ENCODE data around the gene BCAN.

DNA sequence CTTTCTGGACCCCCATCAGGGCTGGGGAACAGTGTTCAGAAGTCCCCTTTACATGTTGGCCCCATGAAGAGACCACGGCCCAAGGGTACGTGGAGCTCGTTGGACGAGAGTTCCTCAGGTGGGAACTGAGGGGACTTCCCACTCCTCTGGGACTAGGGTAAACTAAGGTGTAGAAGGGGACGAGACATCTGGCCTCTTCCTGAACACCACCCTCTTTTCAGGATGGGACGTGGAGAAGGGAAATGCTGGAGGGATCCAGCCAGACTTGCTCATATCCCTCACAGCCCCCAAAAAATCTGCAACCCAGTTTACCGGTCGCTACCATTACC lies 48.3 kb upstream of the BCAN start:
- TF ChIP-seq EZH2 (IDR thresholded peaks at IDR 0.05; ENCODE audit: low read depth, low read length, severe bottlenecking): no peak
- TF ChIP-seq POLR2A (IDR thresholded peaks at IDR 0.05; ENCODE audit: control extremely low read depth in 1 of 2, low read depth in 2 of 2, low read length in 2 of 2): no peak
- no peak for TF ChIP-seq JUND (IDR thresholded peaks at IDR 0.05; ENCODE audit: low read length)
- no peak for TF ChIP-seq ZNF274 (IDR thresholded peaks at IDR 0.05; ENCODE audit: borderline replicate concordance, extremely low read depth, low read length)
- TF ChIP-seq, protein P1, sequence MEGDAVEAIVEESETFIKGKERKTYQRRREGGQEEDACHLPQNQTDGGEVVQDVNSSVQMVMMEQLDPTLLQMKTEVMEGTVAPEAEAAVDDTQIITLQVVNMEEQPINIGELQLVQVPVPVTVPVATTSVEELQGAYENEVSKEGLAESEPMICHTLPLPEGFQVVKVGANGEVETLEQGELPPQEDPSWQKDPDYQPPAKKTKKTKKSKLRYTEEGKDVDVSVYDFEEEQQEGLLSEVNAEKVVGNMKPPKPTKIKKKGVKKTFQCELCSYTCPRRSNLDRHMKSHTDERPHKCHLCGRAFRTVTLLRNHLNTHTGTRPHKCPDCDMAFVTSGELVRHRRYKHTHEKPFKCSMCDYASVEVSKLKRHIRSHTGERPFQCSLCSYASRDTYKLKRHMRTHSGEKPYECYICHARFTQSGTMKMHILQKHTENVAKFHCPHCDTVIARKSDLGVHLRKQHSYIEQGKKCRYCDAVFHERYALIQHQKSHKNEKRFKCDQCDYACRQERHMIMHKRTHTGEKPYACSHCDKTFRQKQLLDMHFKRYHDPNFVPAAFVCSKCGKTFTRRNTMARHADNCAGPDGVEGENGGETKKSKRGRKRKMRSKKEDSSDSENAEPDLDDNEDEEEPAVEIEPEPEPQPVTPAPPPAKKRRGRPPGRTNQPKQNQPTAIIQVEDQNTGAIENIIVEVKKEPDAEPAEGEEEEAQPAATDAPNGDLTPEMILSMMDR (IDR thresholded peaks at IDR 0.05; ENCODE audit: control extremely low read depth in 1 of 3, insufficient read depth in 1 of 3, low read depth in 1 of 3, low read length in 3 of 3): no peak
- TF ChIP-seq YY1 (IDR thresholded peaks at IDR 0.05; ENCODE audit: low read depth, low read length): no peak
- TF ChIP-seq SUZ12 (IDR thresholded peaks at IDR 0.05; ENCODE audit: low read length): no peak
- no peak for TF ChIP-seq GABPA (IDR thresholded peaks at IDR 0.05; ENCODE audit: borderline replicate concordance, insufficient read depth, low read length)
- no peak for TF ChIP-seq RAD21 (IDR thresholded peaks at IDR 0.05 in 1 of 2, conservative IDR thresholded peaks at IDR 0.05 in 1 of 2; ENCODE audit: low read depth in 2 of 2, low read length in 2 of 2)
- TF ChIP-seq CHD2 (IDR thresholded peaks at IDR 0.05; ENCODE audit: low read length): no peak
- TF ChIP-seq CREB1 (IDR thresholded peaks at IDR 0.05): no peak
- TF ChIP-seq, protein P2, sequence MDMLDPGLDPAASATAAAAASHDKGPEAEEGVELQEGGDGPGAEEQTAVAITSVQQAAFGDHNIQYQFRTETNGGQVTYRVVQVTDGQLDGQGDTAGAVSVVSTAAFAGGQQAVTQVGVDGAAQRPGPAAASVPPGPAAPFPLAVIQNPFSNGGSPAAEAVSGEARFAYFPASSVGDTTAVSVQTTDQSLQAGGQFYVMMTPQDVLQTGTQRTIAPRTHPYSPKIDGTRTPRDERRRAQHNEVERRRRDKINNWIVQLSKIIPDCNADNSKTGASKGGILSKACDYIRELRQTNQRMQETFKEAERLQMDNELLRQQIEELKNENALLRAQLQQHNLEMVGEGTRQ (IDR thresholded peaks at IDR 0.05; ENCODE audit: low read length): no peak
- TF ChIP-seq NANOG (IDR thresholded peaks at IDR 0.05; ENCODE audit: insufficient read depth, low read depth, low read length, poor library complexity, severe bottlenecking): no peak
- no peak for TF ChIP-seq HDAC2 (IDR thresholded peaks at IDR 0.05; ENCODE audit: borderline replicate concordance in 1 of 2, low read depth in 2 of 2, low read length in 2 of 2)

All from H1 (cell line).